Measurements from ENCODE around the gene IL1RN. TPM values are rescaled to one million over a fixed set of nuclear protein-coding genes. Genes with fewer than 3 reads are reported as not detected.
A peak's percentile ranks its signal among the peaks of the same experiment; 100 is the strongest.

Gene IL1RN
- total and polyA plus RNA-seq, 10 of the 15 experiments (the other 5 are each of a cell fraction or from before 2014, with no cell fraction given) = 0.04 TPM; not detected in 7

- TF ChIP-seq RAD21 (IDR thresholded peaks at IDR 0.05; ENCODE audit: insufficient read depth, low read depth, low read length) (no peak), ASH2L (IDR thresholded peaks at IDR 0.05; ENCODE audit: borderline replicate concordance, low read depth) (no peak), MEF2A (IDR thresholded peaks at IDR 0.05; ENCODE audit: insufficient read depth, low read depth, low read length) (no peak), CREM (IDR thresholded peaks at IDR 0.05; ENCODE audit: low read depth) (0 out of 2 replicates have a peak, but pooled peaks have one; percentile 25), MTA3 (IDR thresholded peaks at IDR 0.05; ENCODE audit: borderline replicate concordance, low read length) (no peak), TARDBP (IDR thresholded peaks at IDR 0.05; ENCODE audit: borderline replicate concordance) (no peak), LARP7 (IDR thresholded peaks at IDR 0.05) (no peak), NR2C1 (IDR thresholded peaks at IDR 0.05) (no peak), JUNB (IDR thresholded peaks at IDR 0.05) (no peak), CHD2 (IDR thresholded peaks at IDR 0.05; ENCODE audit: borderline replicate concordance, low read depth, low read length) (peak; percentile 37; the same call in 1 of the 2 replicates), NR2F1 (conservative IDR thresholded peaks at IDR 0.05) (no peak), CHD1 (IDR thresholded peaks at IDR 0.05; ENCODE audit: low read depth, low read length) (no peak), TBL1XR1 (IDR thresholded peaks at IDR 0.05; ENCODE audit: low read depth, low read length) (peak; percentile 82; the same call in 1 of the 2 replicates), CHD4 (IDR thresholded peaks at IDR 0.05) (no peak), YBX1 (IDR thresholded peaks at IDR 0.05) (no peak), MYC (IDR thresholded peaks at IDR 0.05; ENCODE audit: insufficient read depth, insufficient read length, insufficient replicate concordance, low read length, severe bottlenecking) (peak; percentile 55), PAX8 (IDR thresholded peaks at IDR 0.05) (no peak), IRF4 (IDR thresholded peaks at IDR 0.05; ENCODE audit: low read depth, low read length) (no peak), MXI1 (IDR thresholded peaks at IDR 0.05; ENCODE audit: low read depth, low read length) (peak; percentile 75), EGR1 (IDR thresholded peaks at IDR 0.05; ENCODE audit: borderline replicate concordance in 1 of 2, low read depth in 2 of 2, low read length in 2 of 2) (peak in 1 of 2 experiments; percentile 44; a peak in 1 of 3 replicates), GATAD2B (conservative IDR thresholded peaks at IDR 0.05; ENCODE audit: low read depth) (peak; percentile 72), IKZF1 (conservative IDR thresholded peaks at IDR 0.05) (peak; percentile 83), USF2 (IDR thresholded peaks at IDR 0.05; ENCODE audit: borderline replicate concordance, low read depth, low read length) (no peak), TCF3 (IDR thresholded peaks at IDR 0.05; ENCODE audit: borderline replicate concordance, insufficient read depth, low read depth, low read length) (0 out of 2 replicates have a peak, but pooled peaks have one; percentile 12), CREB1 (IDR thresholded peaks at IDR 0.05; ENCODE audit: low read depth) (peak; percentile 69), E2F8 (IDR thresholded peaks at IDR 0.05; ENCODE audit: low read depth, partially characterized antibody) (no peak), IRF3 (IDR thresholded peaks at IDR 0.05) (no peak), NBN (IDR thresholded peaks at IDR 0.05) (peak; percentile 93)
Measured at GRCh38 chr2:113173542-113174375, 46.4 kb downstream of the IL1RN start, which contains the start of gene PSD4 (continued).

Data from GM12878 (cell line).